HepG2 (cell line): Measurements from ENCODE around the gene JHY. TPM values are rescaled to one million over a fixed set of nuclear protein-coding genes. Genes with fewer than 3 reads are reported as not detected.

Experiments
- ARID5B ChIP-seq: IDR thresholded peaks from 2 replicates; pipeline ENCODE4 v1.4.0; 2020; ENCODE audit warnings: mild to moderate bottlenecking, missing genetic modification reagents
- RARA ChIP-seq: IDR thresholded peaks from 2 replicates; pipeline ENCODE4 v1.6.1; 2016; ENCODE audit warnings: missing genetic modification reagents, missing compliant biosample characterization
- RNF219 ChIP-seq: sonication (generic); formaldehyde crosslinking; IDR thresholded peaks from 2 replicates; pipeline ENCODE4 v1.5.0; 2020; ENCODE audit warnings: mild to moderate bottlenecking, missing genetic modification reagents
- ZFP41 ChIP-seq: sonication (generic); formaldehyde crosslinking; IDR thresholded peaks from 2 replicates; pipeline ENCODE4 v1.4.0; 2020; ENCODE audit warnings: mild to moderate bottlenecking, missing genetic modification reagents, borderline replicate concordance
- ZNF33B ChIP-seq: sonication (generic); formaldehyde crosslinking; IDR thresholded peaks from 2 replicates; pipeline ENCODE4 v1.5.1; 2020; ENCODE audit warnings: mild to moderate bottlenecking, missing genetic modification reagents
- ZNF362 ChIP-seq: sonication (generic); formaldehyde crosslinking; IDR thresholded peaks from 2 replicates; pipeline ENCODE4 v1.4.0; 2020; ENCODE audit warnings: missing genetic modification reagents, mild to moderate bottlenecking, borderline replicate concordance
- polyA plus RNA-seq, 8 experiments: library from polyadenylated mRNA; depleted of rRNA in 3 of 8; stranded (reverse) in 7 of 8; unstranded in 1 of 8; fragments of >200 nt; fragmentation: Illumina TruSeq in 4 of 8; extraction: Trizol in 4 of 8; gene quantifications; 2 replicates each; pipeline versions ENCODE4 v1.2.1 to v1.2.3, GENCODE V29; 2011 to 2016; ENCODE audit warnings: low read depth in 4 of 8, missing spikeins in 1 of 8, mixed read lengths in 1 of 8; ENCODE audit not compliant: insufficient read depth in 1 of 8
- small RNA-seq, 3 experiments: library from RNA; depleted of rRNA; stranded (forward); fragments of <200 nt; gene quantifications; one replicate each; pipeline ENCODE3, GENCODE V24; 2012; ENCODE audit warnings: low read depth in 2 of 3, low replicate concordance in 1 of 3; ENCODE audit not compliant: insufficient read length in 3 of 3, insufficient read depth in 2 of 3
- total RNA-seq, 5 experiments: library from RNA; depleted of rRNA; stranded (reverse); fragments of >200 nt; fragmentation: Illumina TruSeq; extraction: Trizol; gene quantifications; 2 replicates each; pipeline ENCODE4 v1.2.3, GENCODE V29; 2016; ENCODE audit warnings: low read depth in 1 of 5

The JHY gene
- total and polyA plus RNA-seq, 2 of the 13 experiments (the other 11 are each of a cell fraction or from before 2014, with no cell fraction given), result not detected

- no peak for TF ChIP-seq RNF219 (CRISPR knock-in tag)
- TF ChIP-seq ARID5B (CRISPR knock-in tag), result no peak
- no peak for TF ChIP-seq ZNF33B (CRISPR knock-in tag)
- TF ChIP-seq ZFP41 (CRISPR knock-in tag), result no peak
- no peak for TF ChIP-seq RARA (CRISPR knock-in tag)
- no peak for TF ChIP-seq ZNF362
- TF ChIP-seq, all 625 proteins: peak for 0
Measured at GRCh38 chr11:123006860-123007542, 124.4 kb downstream of the JHY start (continued).

Small RNA genes lying within 50 kb of the gene (small RNA-seq; reads per million reads assigned to genes)
- gene RNU4-23P, result 0 reads per million in 3 experiments

Other genes with a start within 250 kb of the JHY start
- gene UBASH3B, start 227.0 kb upstream of the JHY start, total RNA-seq (2016; rRNA removed; fragmentation: Illumina TruSeq; extraction: Trizol), result 4.4 and 5.1 TPM in 2 replicates
- 4.8 and 7.6 TPM in 2 replicates for gene UBASH3B, start 227.0 kb upstream of the JHY start, polyA plus RNA-seq (2011; rRNA removed)
- gene CRTAM, start 44.3 kb upstream of the JHY start, total RNA-seq (2016; rRNA removed; fragmentation: Illumina TruSeq; extraction: Trizol), result not detected in 2 replicates
- gene CRTAM, start 44.3 kb upstream of the JHY start, polyA plus RNA-seq (2011; rRNA removed), result not detected in 2 replicates
- not detected in 2 replicates for gene BSX, start 99.1 kb downstream of the JHY start, total RNA-seq (2016; rRNA removed; fragmentation: Illumina TruSeq; extraction: Trizol)
- not detected in 2 replicates for gene BSX, start 99.1 kb downstream of the JHY start, polyA plus RNA-seq (2011; rRNA removed)
- gene HSPA8, start 179.4 kb downstream of the JHY start, total RNA-seq (2016; rRNA removed; fragmentation: Illumina TruSeq; extraction: Trizol), result 2,151 and 3,620 TPM in 2 replicates
- gene HSPA8, start 179.4 kb downstream of the JHY start, polyA plus RNA-seq (2011; rRNA removed), result 861 and 936 TPM in 2 replicates